Measurements from ENCODE around the gene PBX3. TPM values are rescaled to one million over a fixed set of nuclear protein-coding genes. Genes with fewer than 3 reads are reported as not detected.

Gene PBX3
- total and polyA plus RNA-seq, 10 of the 15 experiments (the other 5 are each of a cell fraction or from before 2014, with no cell fraction given): 6.7 to 146 (median 22.2) TPM

DNA sequence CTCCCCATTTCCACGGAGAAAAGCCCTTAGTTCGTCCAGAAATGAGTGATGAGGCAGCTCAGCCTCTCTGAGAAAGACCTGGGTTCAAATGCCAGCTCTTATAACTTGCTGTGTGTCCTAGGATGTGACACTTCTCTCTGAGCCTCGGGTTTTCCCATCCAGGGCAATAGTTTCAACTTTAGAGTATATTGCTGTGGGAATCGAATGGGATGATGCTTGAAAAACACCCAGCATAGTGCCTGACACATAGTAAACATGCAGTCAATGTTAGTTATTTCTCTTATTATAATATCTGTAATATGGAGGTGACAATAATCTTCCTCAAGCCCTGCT lies 39.7 kb upstream of the PBX3 start:
- peak; percentile 7; the same call in 2 of the 3 replicates for ATAC-seq
- RAD21 ChIA-PET (ENCODE audit: unreplicated experiment): interaction anchor here (0.8 to 10.4 kb wide), 9 partner anchors 13 to 149 kb away, joined by 3 to 151 read pairs (median 7); no protein-coding TSS in a partner anchor
- 0% methylated on average over 4 of the region's 4 CpGs for WGBS (ENCODE audit: insufficient coverage, insufficient replicate concordance, low lambda C conversion rate, missing lambda C conversion rate)
- Histone ChIP-seq H2AFZ (ENCODE audit: control insufficient read depth, low read depth, low read length) (peak overlapping the region; percentile 92), H3K27ac (ENCODE audit: control insufficient read depth, insufficient read depth) (peak overlapping the region; percentile 69), H3K36me3 (ENCODE audit: control insufficient read depth in 2 of 2, insufficient read depth in 2 of 2, low read length in 1 of 2) (no peaks in the 10 kb centered on the region), H3K79me2 (ENCODE audit: control insufficient read depth, insufficient read depth, low read length) (peaks cover 48% of the 10 kb centered on the region), H3K4me3 (peak overlapping the region; percentile 90; the same call in 1 of the 2 replicates), H3K9ac (ENCODE audit: control insufficient read depth, insufficient read depth, low read length) (peak overlapping the region; percentile 80), H3K9me3 (replicated peaks; ENCODE audit: control insufficient read depth, insufficient read depth, low read length) (no peaks in the 10 kb centered on the region), H4K20me1 (ENCODE audit: control insufficient read depth, insufficient read depth) (no peaks in the 10 kb centered on the region), H3K4me1 (ENCODE audit: control insufficient read depth, insufficient read depth, low read length) (peaks cover 17% of the 10 kb centered on the region), H3K27me3 (replicated peaks in 1 of 2; ENCODE audit: control insufficient read depth in 2 of 2, insufficient read depth in 2 of 2, low read length in 1 of 2) (no peaks in the 10 kb centered on the region), H3K4me2 (ENCODE audit: control insufficient read depth, insufficient read depth) (peak overlapping the region; percentile 73)
- in situ Hi-C loops (cut with MboI) (no loop called here), intact Hi-C loops (cut with micrococcal nuclease; ENCODE audit: unreplicated experiment) (loop anchor here (1.0 kb wide), 1 partner anchor 39 kb away; no protein-coding TSS in a partner anchor)
- CTCF ChIA-PET: interaction anchor here (0.7 to 1.8 kb wide), 3 partner anchors 24 to 149 kb away, joined by 3 to 6 read pairs (median 5); no protein-coding TSS in a partner anchor
- no peak for FAIRE-seq
- DNase-seq (ENCODE audit: low read depth, low spot score): no peak
- POLR2A ChIA-PET: interaction anchor here (0.7 to 7.8 kb wide), 12 partner anchors 9 to 78 kb away, joined by 3 to 105 read pairs (median 6); no protein-coding TSS in a partner anchor
- SMC1A ChIA-PET (ENCODE audit: uncharacterized antibody, unreplicated experiment): interaction anchor here (0.8 to 11.7 kb wide), 9 partner anchors 27 to 149 kb away, joined by 3 to 185 read pairs (median 4); no protein-coding TSS in a partner anchor
- TF ChIP-seq ZNF622 (IDR thresholded peaks at IDR 0.05) (no peak), SMARCA5 (IDR thresholded peaks at IDR 0.05) (peak; percentile 24; the same call in 1 of the 2 replicates)
- TSS peak; percentile 96 for BruUV-seq (replicated peaks)

DNA sequence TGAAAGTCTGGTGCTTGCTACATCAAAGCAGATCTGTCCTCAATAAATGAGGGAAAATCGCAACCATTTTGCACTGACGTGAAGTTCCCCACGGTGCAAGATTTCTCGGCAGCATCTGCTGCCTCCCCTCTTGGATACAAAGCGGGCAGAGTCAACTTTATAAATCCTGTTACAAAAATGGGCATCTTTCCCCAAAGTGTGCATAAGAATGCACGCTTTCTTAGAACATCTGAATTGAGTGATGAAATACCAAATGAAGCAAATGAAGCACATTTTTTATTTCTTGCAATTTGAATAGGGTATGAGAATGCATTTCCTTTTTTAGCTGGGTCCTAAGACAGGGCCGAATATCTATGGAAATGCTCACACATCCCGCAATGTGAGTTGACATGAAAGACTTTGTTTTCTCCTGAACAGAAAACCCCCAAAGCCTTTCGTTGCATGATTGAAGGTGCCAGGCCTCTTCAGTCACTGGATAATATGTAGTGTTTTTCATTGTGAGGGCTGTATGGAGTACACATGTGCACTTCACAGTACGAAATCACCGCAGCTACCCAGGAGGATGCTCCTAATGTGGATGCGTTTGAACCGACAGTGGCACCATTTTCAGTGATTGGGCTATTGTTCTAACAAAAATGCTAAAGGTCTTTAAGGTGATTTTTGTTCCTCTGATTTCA lies 20.6 kb upstream of the PBX3 start:
- H3K9ac ChIP-seq (ENCODE audit: control insufficient read depth, insufficient read depth, low read length): no peak overlapping the region
- ChIA-PET POLR2A (no interaction called here), CTCF (no interaction called here), SMC1A (ENCODE audit: uncharacterized antibody, unreplicated experiment) (no interaction called here), RAD21 (ENCODE audit: unreplicated experiment) (no interaction called here)
- 71% methylated on average over 13 of the region's 13 CpGs for WGBS (ENCODE audit: insufficient coverage, insufficient replicate concordance, low lambda C conversion rate, missing lambda C conversion rate)
- ATAC-seq (no peak), DNase-seq (ENCODE audit: low read depth, low spot score) (no peak), FAIRE-seq (no peak)
- no peak overlapping the region for H3K4me2 ChIP-seq (ENCODE audit: control insufficient read depth, insufficient read depth)
- no peaks in the 10 kb centered on the region for H4K20me1 ChIP-seq (ENCODE audit: control insufficient read depth, insufficient read depth)
- in situ Hi-C loops (cut with MboI): no loop called here
- intact Hi-C loops (cut with micrococcal nuclease; ENCODE audit: unreplicated experiment): no loop called here
- H2AFZ ChIP-seq (ENCODE audit: control insufficient read depth, low read depth, low read length): no peak overlapping the region
- H3K4me3 ChIP-seq: no peak overlapping the region
- no TSS peak for BruUV-seq (replicated peaks)
- no peaks in the 10 kb centered on the region for H3K9me3 ChIP-seq (replicated peaks; ENCODE audit: control insufficient read depth, insufficient read depth, low read length)
- TF ChIP-seq SIN3A (IDR thresholded peaks at IDR 0.05; ENCODE audit: low read depth, low read length) (no peak), ZNF24 (IDR thresholded peaks at IDR 0.05) (no peak), RCOR1 (conservative IDR thresholded peaks at IDR 0.05; ENCODE audit: low read depth, low read length) (no peak), EGR1 (IDR thresholded peaks at IDR 0.05; ENCODE audit: borderline replicate concordance in 1 of 2, low read depth in 2 of 2, low read length in 2 of 2) (no peak), RUNX3 (IDR thresholded peaks at IDR 0.05; ENCODE audit: low read length) (no peak), CHD4 (IDR thresholded peaks at IDR 0.05) (no peak), FOXM1 (IDR thresholded peaks at IDR 0.05; ENCODE audit: low read depth, low read length) (no peak), TARDBP (IDR thresholded peaks at IDR 0.05; ENCODE audit: borderline replicate concordance) (no peak), RELA (IDR thresholded peaks at IDR 0.05; ENCODE audit: borderline replicate concordance, partially characterized antibody) (no peak), SMC3 (IDR thresholded peaks at IDR 0.05; ENCODE audit: borderline replicate concordance, low read length) (no peak)
- TF ChIP-seq, protein P1, sequence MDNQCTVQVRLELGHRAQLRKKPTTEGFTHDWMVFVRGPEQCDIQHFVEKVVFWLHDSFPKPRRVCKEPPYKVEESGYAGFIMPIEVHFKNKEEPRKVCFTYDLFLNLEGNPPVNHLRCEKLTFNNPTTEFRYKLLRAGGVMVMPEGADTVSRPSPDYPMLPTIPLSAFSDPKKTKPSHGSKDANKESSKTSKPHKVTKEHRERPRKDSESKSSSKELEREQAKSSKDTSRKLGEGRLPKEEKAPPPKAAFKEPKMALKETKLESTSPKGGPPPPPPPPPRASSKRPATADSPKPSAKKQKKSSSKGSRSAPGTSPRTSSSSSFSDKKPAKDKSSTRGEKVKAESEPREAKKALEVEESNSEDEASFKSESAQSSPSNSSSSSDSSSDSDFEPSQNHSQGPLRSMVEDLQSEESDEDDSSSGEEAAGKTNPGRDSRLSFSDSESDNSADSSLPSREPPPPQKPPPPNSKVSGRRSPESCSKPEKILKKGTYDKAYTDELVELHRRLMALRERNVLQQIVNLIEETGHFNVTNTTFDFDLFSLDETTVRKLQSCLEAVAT (IDR thresholded peaks at IDR 0.05): no peak
- no peaks in the 10 kb centered on the region for H3K4me1 ChIP-seq (ENCODE audit: control insufficient read depth, insufficient read depth, low read length)
- H3K79me2 ChIP-seq (ENCODE audit: control insufficient read depth, insufficient read depth, low read length): no peaks in the 10 kb centered on the region
- no peaks in the 10 kb centered on the region for H3K36me3 ChIP-seq (ENCODE audit: control insufficient read depth in 2 of 2, insufficient read depth in 2 of 2, low read length in 1 of 2)
- no peak overlapping the region for H3K27ac ChIP-seq (ENCODE audit: control insufficient read depth, insufficient read depth)
- H3K27me3 ChIP-seq (replicated peaks in 1 of 2; ENCODE audit: control insufficient read depth in 2 of 2, insufficient read depth in 2 of 2, low read length in 1 of 2): no peaks in the 10 kb centered on the region
